LHCN-M2 (cell line): ENCODE measurements around the gene SLBP. TPM values are rescaled to one million over a fixed set of nuclear protein-coding genes. Genes with fewer than 3 reads are reported as not detected.

ENCODE experiments used
- DNase-seq: peaks from one replicate; pipeline ENCODE4 v3.0.0-alpha.2; 2012; ENCODE audit warnings: low read depth
- total RNA-seq: library from RNA; depleted of rRNA; stranded (reverse); fragments of >200 nt; gene quantifications from 2 replicates; pipeline ENCODE4 v1.2.3, GENCODE V29; 2014; rRNA removed

The SLBP gene
- total RNA-seq, 1 experiment from 2014 or later = 173 TPM

DNA sequence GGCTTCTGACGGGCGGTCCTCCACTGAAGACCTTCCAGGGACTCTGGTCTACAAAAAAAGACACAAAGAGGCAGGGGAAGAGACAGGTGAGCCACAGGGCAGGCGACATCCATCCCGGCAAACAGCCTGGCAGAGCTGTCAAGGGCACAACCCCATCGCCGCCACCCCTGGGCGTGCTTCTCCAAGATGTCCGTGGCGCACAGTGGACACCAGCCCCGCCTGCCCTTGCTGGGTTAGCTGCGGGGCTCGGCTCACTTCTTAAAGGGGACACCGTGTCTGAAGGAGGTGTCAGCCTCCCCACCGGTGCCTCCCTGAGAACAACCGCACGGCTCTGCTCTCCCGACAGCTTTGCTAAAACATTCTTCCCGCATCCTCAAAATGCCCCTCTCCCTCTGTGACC is 56.4 kb downstream of the SLBP start:
- no peak for DNase-seq

DNA sequence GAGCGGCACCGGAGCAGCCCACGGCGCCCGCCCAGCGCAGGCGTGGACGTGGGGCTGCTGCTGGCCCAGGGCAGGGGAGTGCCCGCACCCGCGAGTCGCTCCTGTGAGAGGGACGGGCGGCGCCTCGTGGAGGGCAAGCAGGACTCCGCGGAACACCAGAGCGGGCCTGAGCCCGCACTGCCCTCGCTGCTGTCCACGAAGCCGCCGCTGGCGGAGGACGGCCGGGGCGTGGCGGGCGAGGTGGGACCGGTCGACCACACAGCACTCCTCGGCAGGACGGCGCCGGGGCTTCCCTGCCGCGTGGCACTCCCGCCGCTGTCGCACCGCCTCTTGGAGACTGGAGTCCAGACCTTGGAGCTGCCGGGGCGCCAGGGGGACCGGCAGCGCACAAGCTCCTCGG is 57.0 kb downstream of the SLBP start:
- no peak for DNase-seq

DNA sequence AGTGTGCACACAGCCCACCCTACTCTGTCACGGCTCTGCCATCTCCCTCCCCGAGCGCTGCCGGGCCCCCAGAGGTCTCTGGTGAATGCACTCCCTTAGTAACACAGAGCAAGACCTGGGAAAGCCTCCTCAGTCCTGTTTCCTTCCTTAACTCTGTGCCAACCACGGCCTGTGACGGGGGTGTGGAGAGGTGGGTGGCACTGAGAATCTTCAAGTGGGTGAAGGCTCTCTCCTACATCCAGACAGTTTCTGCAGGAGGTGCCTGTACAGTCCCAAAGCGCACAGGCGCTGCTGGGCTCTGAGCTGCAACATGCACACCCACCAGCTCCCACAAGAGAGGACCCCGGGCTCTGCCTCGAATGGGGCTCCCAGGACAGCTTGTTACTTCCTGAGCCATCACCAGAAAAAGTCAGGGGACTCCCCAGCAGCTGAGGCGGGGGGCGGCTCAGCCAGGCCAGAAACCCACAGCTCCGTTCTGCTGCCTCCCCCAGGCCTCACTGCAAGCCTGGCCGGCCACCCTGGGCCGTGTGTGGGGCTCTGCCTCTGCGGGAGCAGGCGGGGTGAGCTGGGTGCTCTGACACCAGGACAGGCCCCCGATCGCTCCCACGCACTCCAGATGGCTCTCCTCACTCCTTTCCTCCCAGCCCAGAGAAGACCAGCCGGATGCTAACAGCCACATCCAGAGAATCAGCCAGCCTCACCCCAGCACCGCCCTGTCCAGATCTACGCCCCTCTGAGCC is 57.7 kb downstream of the SLBP start:
- no peak for DNase-seq

DNA sequence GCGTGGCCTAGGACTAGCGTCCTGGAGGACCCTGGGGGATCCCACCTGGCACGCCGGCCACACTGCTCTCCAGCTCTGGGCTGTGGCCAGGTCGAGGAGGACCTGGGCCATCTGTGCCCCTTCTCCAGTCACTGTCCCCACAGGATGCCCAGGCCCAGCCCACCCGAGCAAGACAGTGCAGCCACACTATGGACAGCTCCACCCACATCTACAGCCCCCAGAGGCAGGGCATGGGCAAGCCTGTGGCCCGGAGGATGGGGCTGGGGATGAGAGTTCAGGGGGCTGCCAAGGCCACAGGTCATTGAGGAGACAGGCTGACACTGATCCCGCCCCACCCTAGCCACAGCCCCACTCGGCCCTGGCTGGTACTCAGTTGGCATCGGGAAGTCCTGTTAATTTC is 58.3 kb downstream of the SLBP start:
- no peak for DNase-seq

DNA sequence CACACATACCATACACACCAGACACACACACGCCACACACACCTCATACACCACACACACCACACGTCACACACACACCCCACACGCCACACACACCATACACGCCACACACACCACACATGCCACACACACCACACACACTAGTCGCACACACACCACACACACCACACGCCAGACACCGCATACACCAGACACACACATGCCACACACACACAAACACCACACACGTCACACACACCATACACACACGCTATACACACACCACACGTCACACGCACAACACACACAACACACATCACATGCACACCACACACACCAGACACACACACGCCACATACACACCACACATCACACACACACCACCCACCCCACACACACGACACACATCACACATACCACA is 60.0 kb downstream of the SLBP start:
- no peak for DNase-seq

DNA sequence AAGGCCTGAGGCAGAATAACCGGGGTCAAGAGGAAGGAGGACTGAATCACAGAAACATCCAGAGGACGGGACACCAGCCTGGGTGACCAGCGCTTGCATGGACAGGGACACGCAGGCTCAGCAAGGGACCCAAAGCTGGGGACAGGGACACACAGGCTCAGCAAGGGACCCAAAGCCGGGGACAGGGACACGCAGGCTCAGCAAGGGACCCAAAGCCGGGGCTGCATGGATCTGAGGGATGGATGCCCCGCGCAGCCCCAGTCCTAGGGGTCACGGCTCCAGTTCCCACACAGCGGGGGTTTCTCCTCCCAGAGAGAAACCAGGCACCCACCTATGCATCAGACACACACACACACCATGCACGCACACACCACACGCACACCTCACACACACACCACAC is 60.5 kb downstream of the SLBP start:
- no peak for DNase-seq

DNA sequence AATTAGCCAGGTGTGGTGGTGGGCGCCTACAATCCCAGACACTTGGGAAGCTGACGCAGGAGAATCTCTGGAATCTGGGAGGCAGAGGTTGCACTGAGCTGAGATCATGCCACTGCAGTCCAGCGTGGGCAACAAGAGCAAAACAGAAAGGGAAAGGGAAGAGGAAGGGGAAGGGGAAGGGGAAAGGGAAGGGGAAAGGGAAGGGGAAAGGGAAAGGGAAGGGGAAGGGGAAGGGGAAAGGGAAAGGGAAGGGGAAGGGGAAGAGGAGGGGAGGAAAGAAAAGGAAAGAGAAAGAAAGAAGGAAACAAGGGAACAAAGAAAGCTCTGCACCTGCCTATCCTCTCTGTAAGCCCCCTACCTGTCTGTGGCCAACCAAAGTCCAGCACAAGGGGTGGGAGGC is 63.2 kb downstream of the SLBP start:
- no peak for DNase-seq

DNA sequence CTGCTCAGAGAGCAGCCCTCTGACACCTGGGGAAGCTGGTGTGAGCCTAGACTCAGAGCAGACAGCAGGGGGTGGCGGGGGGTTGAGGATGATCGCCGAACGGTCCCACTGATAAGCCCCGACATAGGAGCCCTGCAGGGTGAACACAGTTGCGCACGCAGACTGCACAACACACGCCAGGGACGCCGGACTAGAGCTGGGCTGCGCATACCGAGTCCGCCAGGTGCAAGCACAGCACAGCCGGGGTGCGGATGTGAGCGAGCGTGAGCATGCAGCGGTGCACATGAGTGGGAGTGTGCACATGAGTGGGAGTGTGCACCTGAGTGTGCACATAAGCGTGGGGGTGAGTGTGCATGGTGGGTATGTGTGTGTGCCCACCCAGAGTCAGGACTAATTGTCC is 64.7 kb downstream of the SLBP start:
- DNase-seq = no peak

DNA sequence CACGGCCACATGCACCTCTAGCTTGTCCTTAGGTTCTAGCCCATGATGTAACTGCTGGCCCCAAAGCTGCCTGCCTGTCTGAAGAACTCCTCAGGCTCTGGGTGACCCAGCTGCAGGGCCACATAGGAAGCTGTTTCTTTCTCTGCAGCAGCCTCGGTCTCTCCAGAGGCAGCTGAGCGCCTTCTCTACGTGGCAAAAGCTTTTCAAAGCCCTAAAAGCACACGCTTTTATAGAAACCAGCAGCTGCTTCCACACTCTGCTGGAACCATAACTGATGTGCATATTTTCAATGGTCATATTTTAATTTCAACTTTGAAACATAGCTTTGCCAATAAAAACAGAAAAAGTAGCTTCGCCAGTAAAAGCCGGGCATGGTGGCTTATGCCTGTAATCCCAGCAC is 65.4 kb downstream of the SLBP start:
- no peak for DNase-seq

DNA sequence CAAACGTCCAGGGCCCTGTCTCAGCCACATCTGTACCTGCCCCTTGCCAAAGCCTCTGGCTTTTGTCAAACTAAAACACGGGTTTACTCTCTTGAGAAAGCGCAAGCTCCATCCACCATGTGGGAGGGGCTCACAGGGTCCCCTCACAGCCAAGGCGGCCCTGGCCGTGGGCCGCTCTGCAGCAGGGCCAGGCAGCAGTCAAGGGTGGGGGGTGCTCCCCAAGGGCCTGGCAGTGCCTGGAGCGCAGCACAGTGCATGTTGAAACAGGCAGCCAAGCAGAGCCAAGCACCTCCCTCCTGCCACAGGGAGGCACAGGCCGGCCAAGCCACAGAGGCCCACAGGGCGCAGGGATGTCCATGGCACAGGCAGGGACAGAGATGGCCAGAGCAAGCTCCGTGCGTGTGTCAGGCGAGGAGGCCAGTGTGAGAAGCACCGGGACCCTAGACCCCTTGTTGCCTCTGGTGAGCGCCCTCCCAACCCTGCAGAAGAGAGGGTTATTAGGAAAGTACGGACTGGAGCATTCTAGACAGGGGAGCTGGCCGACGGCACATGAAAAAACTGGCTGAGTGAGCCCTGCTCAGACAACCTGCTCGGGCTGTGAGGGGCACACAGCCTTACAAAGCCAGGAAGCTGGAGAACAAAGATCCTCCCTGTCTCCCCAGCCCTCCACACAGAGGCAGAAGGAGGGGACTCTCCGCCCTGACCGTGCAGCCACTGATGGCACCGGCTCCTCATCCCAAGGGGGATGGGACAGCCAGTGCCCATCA is 67.0 kb downstream of the SLBP start:
- DNase-seq = no peak

DNA sequence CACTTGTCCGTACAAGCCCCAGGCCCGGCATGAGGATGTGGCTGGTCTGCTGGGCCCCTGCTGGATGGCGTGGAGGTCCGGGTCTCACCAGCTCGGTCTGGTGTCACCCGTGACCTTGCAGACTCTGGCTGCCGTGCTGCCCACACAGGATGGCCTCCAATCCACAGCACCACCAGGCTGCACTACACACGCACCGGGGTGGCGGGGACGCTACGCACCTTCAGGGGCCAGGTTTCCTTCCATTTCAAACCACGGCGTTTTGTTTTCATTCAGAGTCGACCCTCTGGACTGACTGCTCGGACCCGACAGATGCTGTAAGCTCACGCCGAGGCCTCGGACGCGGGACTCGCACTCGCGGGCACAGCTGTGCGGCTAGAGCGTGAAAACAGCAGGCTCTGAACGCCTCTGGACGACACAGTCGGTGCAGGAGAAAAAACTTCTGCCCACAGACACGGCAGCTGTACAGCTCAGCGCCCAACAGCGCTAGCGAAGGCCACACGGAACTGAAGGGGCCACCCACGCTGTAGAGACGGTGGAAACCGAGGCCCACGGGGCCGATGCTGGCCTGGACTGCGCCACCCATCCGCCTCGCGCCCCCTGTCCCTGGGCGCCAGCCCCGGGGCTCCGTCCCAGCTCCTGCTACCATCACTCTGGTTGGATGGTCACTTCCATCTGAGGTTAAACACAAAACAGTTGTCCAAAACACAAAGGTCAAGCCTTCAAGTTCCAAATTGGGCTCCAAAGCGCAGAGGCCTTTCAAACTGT is 68.0 kb downstream of the SLBP start:
- DNase-seq = no peak

Other genes starting within 250 kb of the SLBP start
- gene FAM53A, start 28.0 kb downstream of the SLBP start, total RNA-seq = 11.1 and 12.3 TPM in 2 replicates
- gene TMEM129, start 9.0 kb upstream of the SLBP start, total RNA-seq = 61.3 and 62.2 TPM in 2 replicates
- gene TACC3, start 9.2 kb upstream of the SLBP start, total RNA-seq = 54.8 and 59.6 TPM in 2 replicates
- gene FGFR3, start 81.0 kb upstream of the SLBP start, total RNA-seq = 0.17 and 0.26 TPM in 2 replicates
- gene LETM1, start 143.8 kb upstream of the SLBP start, total RNA-seq = 56.1 and 58.0 TPM in 2 replicates
- gene NSD2, start 159.1 kb upstream of the SLBP start, total RNA-seq = 69.9 and 77.4 TPM in 2 replicates